GM12865 (cell line): ENCODE results near the gene BIRC6.
A peak's percentile ranks its signal among the peaks of the same experiment; 100 is the strongest.
"Not testable (repeated sequence)": the region's sequence is repeated elsewhere in the genome, so short reads cannot be mapped to it uniquely, and the experiment has no call there.

ENCODE experiments used
- DNase-seq: peaks from one replicate; pipeline ENCODE4 v3.0.0; 2010; ENCODE audit warnings: low read depth
- H3K4me3 ChIP-seq: 2 replicates; pipeline ENCODE4 v1.5.1; 2011; ENCODE audit warnings: mild to moderate bottlenecking, low read depth, low read length, control low read depth
- CTCF ChIP-seq: IDR thresholded peaks from 2 replicates; pipeline ENCODE4 v1.5.1; 2011; ENCODE audit warnings: low read length, control low read depth, low read depth, inconsistent platforms; ENCODE audit not compliant: insufficient read depth; ENCODE audit errors: missing control alignments

Gene BIRC6

GRCh38 chr2:32355976-32356680, 695 bp upstream of the BIRC6 start:
- no peak for DNase-seq
- peak overlapping the region; percentile 99 for H3K4me3 ChIP-seq
- TF ChIP-seq CTCF = no peak

- DNase-seq = peak; percentile 58
- TF ChIP-seq CTCF = no peak
- peak overlapping the region; percentile 99 for H3K4me3 ChIP-seq
Observed at GRCh38 chr2:32357318-32358110, 691 bp downstream of the BIRC6 start.

- DNase-seq = peak; percentile 40
- TF ChIP-seq CTCF = no peak
- peak overlapping the region; percentile 99 for H3K4me3 ChIP-seq
Observed at GRCh38 chr2:32358111-32358482, 1.3 kb downstream of the BIRC6 start.

- TF ChIP-seq CTCF = no peak
- peak overlapping the region; percentile 30; the same call in 1 of the 2 replicates for H3K4me3 ChIP-seq
- DNase-seq = peak; percentile 59
Observed at GRCh38 chr2:32360416-32360815, 3.6 kb downstream of the BIRC6 start.

GRCh38 chr2:32362997-32363396, 6.2 kb downstream of the BIRC6 start:
- H3K4me3 ChIP-seq, DNase-seq: not testable (repeated sequence)

GRCh38 chr2:32363597-32363996, 6.8 kb downstream of the BIRC6 start:
- no peak for DNase-seq
- H3K4me3 ChIP-seq = no peak overlapping the region
- no peak for TF ChIP-seq CTCF

GRCh38 chr2:32364290-32364689, 7.5 kb downstream of the BIRC6 start:
- not testable (repeated sequence) for H3K4me3 ChIP-seq, DNase-seq

GRCh38 chr2:32365679-32366078, 8.9 kb downstream of the BIRC6 start:
- H3K4me3 ChIP-seq, DNase-seq: not testable (repeated sequence)
